Amniotic stem cell (primary cell): ENCODE measurements around the gene ANK3.
A peak's percentile ranks its signal among the peaks of the same experiment; 100 is the strongest.

Experiments
- DNase-seq: peaks from one replicate; lab custom pipeline; 2025; lab: John Stamatoyannopoulos, UW

ANK3 gene

DNA sequence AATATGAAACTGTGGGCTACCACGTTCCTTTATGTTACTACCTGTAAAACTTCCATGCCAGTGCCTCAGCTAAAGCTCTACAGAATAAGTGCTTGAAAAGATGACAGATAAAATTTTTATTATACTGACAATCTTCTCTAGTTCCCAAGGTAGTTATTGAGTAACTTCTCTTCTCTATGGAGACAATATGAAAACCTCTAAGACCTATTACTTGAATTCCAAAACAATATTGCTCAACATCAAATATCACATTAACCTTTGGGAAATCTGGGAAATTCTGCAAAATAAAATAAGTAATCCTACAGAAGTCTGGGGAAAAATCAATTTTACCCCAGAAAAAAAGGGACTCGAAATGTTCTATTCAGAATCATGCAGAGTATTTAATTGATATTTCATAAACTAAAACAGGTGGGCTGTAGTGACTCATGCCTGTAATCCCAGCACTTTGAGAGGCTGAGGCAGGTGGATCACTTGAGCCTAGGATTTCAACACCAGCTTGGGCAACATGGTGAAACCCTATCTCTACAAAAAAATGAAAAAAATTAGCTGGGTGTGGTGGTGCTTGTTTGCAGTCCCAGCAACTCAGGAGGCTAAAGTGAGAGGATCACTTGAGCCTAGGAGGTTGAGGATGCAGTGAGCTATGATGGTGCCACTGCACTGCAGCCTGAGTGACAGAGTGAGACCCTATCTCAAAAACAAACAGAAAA is 23.8 kb upstream of the ANK3 start:
- no peak for DNase-seq

DNA sequence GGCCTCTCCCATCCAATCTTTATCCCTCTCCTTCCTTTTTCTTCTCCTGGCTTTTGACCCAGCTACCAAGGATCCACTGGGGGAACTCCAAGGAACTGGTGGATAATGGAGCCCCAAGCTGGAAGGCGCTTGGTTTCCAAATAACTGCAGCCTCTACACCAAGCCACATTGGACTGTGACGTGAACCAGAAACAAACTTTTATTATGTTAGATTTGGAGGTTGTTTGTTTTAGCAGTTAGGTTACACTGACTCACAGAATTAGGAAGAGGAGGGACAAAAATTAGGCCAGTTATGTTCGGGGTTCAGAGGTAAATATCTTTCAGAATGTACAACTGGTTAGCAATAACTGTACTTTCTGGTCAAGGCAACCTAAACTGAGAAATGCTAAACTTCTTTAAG is 21.3 kb upstream of the ANK3 start:
- no peak for DNase-seq

DNA sequence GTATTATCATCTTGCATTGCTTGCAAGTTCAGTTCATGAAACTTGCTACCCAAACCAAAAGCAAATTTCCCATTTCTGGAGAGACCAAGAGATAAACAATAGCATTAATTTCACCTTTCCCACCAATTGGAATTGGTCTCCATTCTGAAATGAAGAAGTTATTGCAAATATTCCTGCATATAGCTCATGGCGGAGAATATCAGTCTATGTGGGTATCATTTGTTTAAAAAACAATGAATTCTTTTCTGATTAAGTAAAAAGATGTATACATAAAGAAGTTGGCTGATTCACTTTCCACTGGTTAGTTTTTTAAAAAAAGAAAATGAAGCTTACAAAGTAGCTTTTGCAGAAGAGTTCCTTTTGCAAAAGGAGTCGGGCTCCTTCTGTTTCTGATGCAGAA is 19.5 kb upstream of the ANK3 start:
- no peak for DNase-seq

DNA sequence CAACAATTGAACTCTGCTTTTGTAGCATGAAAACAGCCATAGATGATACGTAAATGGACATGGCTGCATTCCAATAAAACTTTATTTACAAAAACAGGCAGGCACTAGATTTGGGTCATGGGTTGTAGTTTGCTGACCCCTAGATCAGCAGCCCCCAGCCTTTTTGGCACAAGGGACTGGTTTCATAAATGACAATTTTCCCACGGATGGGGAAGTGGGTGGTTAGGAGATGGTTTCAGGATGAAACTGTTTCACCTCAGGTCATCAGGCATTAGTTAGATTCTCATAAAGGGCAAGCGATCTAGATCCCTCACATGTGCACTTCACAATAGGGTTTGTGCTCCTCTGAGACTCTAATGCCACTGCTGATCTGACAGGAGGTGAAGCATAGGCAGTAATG is 16.5 kb upstream of the ANK3 start:
- DNase-seq = no peak

DNA sequence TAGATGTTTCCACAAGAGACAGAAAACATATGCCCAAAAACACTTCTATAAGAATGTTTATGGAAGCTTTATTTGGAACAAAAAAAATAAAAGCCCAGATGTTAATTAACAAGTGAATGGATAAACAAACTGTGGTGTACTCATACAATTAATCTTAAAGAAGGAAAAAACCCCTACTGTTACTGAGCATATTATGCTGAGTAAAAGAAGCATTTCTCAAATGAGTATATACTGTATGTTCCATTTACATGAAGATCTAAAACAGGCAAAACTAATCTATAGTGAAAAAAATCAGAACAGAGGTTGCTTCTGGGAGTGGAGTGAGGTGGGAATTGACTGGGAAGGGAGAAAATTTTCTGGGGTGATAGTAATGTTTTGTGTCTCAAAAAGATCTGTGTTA is 15.5 kb upstream of the ANK3 start:
- DNase-seq = no peak

DNA sequence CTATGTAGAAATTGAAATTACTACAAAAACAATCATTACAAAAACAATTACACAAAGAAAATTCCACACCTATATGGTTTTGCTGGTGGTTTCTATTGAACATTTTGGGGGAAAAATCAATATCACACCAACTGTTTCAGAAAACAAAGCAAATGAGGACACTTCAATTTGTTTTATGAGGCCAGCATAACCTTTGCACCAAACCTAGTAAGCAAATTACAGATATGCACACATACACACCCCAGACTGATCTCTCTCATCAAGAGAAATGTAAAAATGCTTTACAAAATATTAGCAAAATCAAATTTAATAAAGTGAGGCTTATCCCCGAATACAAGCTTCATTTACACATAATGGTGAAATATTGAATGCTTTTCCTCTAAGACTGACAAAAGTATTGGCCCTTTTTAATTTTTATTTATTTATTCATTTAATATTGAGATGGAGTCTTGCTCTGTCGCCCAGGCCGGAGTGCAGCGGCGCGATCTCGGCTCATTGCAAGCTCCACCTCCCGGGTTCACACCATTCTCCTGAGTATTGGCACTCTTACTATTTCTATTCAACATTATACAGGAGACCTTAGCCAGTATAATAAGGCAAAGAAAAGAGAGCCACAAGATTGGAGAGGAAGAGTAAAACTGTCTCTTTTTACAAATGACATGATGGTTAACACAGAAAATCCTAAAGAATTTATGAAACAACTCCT is 13.6 kb upstream of the ANK3 start:
- no peak for DNase-seq

DNA sequence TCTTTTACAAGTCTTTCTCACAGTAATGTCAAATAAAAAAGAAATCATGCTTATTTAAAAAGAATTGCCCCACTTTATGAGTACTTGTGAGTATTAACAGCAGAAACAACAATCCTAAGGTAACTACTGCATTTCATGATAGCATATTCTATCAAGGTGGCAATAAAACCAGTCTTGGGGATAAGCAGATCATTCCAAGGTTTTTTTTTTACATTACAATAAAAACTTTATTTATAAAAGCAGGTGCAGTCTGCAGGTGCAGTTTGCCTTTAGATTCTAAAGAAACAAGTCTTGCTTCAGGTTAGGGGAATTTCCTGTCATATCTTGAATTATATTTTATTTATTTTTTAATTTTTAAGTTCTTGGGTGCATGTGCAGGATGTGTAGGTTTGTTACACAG is 10.7 kb upstream of the ANK3 start:
- DNase-seq = no peak

DNA sequence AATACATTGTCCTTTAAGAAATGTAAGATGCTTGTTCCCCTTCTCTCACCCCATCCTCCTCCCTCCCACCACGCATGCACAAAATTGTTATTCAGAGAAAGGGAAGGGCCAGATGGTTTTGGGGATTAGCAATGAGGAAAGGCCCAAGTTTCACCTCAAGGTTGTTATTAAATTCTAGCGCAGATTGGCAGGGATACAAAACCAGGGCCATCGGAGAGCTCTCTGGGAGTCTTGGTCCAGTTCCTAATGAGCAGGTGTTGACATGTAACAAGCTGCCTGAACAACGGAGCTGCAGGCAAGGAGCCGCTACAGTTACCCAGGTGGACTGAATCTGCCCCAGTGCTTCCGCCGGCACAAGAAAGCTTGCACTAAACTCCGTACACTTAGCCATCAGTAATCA is 9.7 kb upstream of the ANK3 start:
- DNase-seq = no peak

DNA sequence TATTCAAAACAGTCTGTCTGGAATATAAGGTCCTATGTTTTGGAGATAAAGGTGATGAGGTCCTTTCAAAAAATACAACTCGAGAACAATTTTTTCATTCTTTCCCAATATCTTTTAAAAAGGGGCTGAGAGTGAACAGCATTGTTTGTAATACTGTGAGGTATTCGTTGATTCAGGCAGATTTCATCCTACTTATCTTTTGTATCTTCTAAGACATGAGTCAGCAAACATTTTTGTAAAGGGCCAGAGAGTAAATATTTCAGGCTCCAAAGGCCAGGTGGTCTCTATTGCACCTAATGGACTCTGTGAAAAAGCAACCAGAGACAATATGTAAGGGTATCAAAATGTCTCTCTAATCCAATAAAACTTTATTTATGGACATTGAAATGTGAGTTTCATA is 8.1 kb upstream of the ANK3 start:
- no peak for DNase-seq

DNA sequence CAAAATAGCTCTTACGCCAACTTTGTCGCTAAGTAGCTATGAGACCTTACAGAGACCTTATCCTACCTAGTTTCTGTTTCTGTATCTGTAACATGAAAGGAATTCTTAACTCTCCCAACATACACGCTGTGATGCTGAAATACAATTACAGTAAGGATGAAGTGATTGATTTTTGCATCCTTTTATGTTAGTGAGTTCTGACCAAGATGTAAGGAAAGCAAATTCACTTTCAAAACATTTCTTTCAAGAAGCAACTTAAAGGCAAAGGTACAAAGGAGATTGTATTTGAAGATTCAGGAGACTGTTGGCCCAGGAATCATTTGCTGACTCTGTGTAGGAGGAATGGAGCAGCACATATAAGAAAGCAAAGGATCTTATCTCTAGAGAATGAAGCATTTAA is 7.1 kb upstream of the ANK3 start:
- no peak for DNase-seq

DNA sequence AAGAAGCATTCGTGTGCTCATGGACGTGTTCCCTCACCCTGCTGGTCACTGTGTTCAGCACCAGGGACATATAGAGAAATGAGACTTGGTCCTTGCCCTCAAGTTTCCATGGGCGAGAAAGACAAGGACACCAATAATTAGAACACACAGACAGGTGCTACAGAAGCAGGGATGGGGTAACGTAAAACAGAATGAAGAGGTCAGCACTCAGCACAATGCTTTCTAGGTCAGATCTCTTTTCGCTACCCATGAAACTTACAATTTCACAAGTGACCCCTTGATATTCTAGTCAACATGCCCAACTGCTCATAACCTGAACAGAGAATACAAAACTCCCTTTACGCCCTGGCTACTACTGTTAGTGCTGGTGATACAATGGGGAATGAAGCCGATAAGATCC is 6.0 kb upstream of the ANK3 start:
- DNase-seq = no peak

DNA sequence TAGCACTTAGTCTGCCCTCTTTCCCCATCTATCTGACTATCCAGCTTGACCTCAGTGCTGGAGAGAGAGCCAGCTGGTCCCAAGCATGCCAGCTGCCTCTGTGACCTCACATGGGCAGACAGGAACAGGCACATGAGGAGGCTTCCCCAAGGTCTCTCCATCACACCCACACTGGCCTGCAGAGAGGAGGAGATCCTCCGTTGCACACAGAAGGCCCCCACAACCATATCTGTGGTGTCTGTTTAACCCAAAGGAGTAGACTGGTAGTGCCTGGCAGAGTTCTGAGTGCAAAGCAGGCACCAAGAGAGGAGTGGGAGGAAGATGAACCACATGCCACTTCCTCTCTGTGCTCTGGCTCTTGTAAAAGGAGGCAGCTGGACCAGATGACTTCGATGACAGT is 4.8 kb upstream of the ANK3 start:
- DNase-seq = no peak

DNA sequence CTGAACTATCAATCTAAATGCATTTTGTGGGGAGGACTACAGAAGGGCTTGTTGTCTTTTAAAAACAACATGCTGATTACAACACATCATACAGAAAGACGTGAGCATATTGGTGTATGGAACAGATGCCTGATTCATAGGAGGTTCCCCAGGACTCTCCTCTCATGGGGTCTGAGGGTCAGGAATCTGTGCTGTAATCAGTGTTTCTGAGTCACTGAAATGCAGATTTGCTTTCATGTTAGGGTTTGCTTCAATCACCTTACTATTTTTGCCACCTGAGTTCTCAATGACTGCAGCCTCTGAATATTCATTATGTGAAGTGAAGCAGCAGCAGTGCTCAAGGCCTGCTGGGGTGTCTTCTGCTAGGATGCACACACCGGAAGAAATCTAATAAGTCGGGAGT is 550 bp upstream of the ANK3 start:
- no peak for DNase-seq

DNA sequence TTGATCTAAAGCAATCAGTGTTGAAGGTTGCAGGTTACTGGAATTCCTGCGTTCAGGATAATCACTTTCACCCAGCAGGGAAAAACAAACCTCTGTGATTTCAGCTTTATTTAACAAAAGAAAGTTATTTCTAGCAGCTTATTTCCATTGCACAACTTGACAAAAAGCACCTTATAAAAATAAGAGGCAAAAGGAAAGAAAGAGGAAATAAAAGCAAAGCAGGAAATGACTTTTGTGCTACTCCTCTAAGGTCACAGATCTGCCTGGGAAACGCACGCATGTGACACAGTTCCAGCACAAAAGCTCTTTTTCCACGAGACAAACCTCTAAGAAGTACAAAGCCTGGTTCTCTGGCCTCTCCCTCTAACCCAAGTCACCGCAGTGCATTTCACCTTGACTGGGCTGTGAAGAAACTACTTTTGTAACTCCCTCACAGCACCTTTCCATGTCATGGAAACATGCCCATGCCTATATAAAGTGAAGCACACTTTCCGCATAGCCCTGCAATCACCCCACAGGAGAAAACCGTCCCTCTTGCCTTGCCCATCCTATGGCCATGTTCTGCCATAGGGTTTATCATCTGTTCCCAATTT is 870 bp downstream of the ANK3 start:
- DNase-seq = no peak

DNA sequence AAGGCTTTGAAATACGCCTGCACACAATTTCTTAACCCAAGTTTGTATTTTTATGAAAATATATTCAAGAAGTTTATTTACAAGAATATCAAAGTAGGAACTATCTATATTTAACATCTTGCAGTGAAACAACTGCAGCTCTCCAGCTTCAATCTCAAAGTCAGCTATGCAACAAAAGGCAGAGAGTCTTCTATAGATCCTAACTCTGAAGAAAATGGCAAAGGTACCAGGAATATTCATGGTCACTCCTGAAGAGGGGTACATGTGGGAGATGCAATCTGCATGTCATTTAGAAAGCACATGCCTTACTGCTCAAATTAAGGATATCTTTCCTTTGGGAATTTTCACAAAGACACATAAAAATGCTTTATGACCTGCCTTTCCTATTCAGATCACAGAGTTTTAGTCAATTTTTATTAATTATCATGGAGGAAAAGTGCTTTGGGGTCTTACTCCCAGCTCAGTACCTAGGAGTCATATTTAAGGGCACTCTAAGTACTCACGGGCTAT is 1.5 kb downstream of the ANK3 start:
- no peak for DNase-seq

DNA sequence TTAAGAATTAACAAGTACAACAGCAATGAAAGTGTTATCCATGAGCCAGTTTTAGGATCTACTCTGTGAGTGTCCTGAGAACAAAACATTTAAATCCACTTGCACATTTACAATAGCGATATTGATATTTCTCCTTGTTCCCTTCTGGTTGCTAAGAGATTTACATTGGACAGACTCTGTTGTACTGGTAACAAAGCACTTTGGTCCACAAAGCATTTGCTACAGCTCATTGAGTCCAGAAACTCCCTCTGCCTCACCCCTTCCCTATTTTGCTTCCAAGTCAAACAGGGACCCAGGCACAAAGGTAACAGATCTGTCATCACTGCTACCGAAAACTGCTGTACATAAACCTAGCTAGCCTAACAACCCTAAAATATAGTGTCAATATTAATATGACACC is 2.1 kb downstream of the ANK3 start:
- DNase-seq = no peak

DNA sequence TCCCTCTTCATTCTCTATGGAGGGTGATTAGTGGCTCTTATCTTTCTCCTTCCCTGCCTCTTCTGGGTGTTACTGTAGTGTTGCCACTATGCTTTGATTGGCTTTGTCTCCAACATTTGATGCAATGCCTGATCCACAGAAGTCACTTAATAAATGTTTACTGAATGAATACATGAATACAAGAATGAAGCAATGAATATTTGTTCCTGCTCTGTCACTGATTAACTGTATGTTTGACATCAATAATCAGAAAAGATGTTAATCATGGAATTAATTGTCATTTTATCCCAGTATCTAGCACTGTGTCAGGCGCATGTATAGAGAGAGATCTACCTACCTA is 4.3 kb downstream of the ANK3 start:
- DNase-seq = no peak

DNA sequence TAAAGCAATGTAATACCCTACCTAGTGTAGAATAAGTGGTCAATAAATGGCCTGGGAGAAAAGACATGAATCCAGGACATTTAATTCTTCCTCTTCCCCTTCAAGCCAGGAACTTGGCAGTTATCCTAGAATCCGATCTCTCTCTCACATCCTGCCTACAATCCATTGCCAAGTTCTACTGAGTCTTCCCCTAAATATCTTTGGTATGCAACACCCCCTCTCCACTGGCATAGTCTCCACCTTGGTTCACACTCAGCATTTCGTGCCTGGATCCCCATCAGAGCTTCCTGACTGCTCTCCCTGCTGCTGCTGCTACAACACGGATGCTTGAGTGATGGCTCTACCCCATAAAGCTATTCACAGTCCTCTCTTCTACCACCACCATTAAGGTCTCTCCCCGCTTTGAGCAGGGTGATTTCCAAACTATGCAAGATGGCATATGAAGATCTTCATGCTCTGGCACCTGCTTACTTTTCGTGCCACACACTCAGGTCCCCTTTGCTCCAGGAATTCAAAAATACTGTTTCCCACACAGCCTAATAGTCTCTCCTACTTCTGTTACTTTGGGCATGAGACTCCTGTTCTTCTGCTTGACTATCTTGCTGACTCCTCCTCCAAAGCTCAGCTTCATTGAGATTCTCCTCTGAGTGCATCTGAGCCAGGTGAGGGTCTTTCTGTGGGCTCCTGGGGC is 4.8 kb downstream of the ANK3 start:
- DNase-seq = peak; percentile 60

DNA sequence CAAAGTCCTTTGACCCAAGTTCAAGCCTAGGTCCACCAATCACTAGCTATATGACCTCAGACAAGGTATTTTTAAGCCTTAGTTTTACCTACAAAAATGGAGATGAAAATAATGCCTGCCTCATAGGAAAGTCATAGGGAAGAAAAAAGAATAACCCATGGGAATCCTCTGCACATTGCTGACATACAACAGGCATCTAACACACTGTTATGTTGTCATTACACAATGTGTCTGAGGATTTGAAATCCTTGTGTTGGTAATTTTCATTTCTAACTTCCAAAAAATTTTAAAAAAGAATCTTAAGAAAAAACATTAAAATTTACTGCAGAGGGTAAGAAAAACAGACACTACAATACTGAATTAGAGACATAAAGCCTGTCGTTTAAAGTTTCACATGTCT is 5.7 kb downstream of the ANK3 start:
- no peak for DNase-seq

DNA sequence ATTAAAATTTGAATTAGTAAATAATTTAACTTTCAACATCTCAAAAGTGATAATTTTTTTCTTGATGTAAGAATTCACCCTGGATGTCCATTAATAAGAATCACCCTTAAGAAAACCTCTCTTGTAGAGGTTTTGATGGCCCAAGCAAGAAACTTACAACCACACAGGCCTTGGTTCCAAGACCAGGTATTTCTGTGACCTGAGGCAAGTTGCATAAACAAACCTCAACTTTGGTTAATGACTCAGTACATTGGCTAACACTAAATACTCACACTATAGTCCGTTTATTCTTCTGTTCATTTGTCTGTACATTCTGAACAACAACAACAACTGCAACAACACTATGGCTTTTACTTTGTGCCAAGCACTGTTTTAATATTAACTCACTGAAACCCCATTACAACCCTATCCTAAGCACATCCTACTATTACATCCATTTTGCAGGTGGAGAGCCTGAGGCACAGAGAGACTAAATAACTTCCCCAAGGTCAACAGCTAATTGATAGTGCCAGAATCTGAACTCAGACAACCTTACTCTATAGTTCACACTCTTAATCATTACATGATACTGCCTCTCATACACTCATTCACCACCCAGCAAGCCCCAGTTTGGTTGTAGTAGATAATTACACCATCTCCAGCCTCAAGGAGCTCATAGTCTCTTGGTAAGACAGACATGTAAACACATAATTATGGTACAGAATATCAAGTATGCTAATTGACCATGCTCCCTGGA is 6.6 kb downstream of the ANK3 start:
- no peak for DNase-seq

DNA sequence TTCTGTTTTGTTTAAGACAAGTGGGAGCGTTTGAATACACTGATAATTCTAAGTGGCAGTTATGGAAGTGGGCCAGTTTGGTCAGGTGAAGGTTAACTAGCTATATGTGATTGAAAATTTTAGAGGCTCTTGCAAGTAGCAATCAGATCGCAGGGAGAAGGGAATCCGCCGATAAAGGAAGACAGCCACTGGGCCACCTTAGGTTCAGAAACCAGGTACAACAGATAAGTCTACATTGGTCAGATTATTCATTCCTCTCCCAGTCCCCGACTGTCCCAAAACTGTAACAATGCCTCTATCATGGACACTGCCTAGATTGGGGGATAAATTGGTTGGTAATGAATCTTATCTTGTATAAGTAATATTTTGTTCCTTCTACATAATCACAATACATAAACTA is 8.9 kb downstream of the ANK3 start:
- DNase-seq = no peak

DNA sequence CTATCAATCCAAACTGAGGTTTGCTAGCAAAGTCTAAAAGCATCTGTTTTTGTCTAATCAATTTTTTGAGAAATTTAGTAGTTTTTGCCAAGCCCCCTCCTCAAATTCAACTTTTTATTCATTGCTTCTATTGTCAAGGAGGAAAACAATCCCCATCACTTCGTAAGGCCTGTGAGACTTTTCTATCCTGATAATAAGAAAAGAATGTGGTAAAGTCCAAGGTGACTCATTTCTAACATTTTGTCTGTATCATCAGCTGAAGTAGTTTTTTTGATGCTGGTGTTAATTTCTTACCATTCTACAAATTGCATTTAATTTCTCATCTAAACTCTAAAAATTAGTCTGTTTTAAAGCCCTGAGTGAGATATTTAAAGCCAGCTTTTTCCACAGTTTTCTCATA is 11.7 kb downstream of the ANK3 start:
- DNase-seq = no peak

DNA sequence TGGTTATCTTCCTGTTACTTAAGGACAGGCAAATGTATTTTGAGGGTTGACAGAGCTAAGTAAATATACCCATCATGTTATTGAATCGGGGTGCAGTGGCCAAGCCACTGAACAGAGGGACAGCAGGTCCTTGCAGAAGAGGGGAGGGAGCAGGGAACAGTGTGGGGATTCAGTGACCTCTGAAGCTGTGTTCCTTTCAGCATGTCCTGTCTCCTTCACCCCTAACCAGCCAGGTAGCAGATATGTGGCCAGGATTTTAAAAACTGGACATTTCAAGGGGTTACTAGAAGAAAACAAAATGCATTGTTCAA is 12.7 kb downstream of the ANK3 start:
- DNase-seq = no peak
